Spleen (tissue), 11 donors: ENCODE results near the gene U2AF2. TPM values are rescaled to one million over a fixed set of nuclear protein-coding genes. Genes with fewer than 3 reads are reported as not detected.

Experiments used
- DNase-seq: peaks from one replicate; pipeline ENCODE4 v3.0.0-alpha.2; 2020
- H3K27ac ChIP-seq, 8 donors: fragments of 200-600 bp; sonication (generic) in 7 of 8; 1 replicate in 4 of 8; 2 replicates in 4 of 8; pipeline versions ENCODE4 v1.5.0 to v1.8.0; 2016 to 2021; ENCODE audit warnings: inconsistent platforms in 4 of 8, mild to moderate bottlenecking in 4 of 8, moderate library complexity in 1 of 8
- H3K27me3 ChIP-seq, 7 donors: fragments of 200-600 bp; sonication (generic) in 6 of 7; replicated peaks in 1 of 7; 1 replicate in 4 of 7; 2 replicates in 3 of 7; pipeline versions ENCODE4 v1.5.0 to v1.8.0; 2016 to 2021; ENCODE audit warnings: inconsistent platforms in 3 of 7, mild to moderate bottlenecking in 1 of 7
- H3K36me3 ChIP-seq, 6 donors: fragments of 200-600 bp; sonication (generic) in 5 of 6; 1 replicate in 4 of 6; 2 replicates in 2 of 6; pipeline versions ENCODE4 v1.5.0 to v1.8.0; 2016 to 2021; ENCODE audit warnings: inconsistent platforms in 2 of 6
- H3K4me1 ChIP-seq, 6 donors: fragments of 200-600 bp; sonication (generic) in 5 of 6; 1 replicate in 3 of 6; 2 replicates in 3 of 6; pipeline versions ENCODE4 v1.5.0 to v1.8.0; 2016 to 2021; ENCODE audit warnings: inconsistent platforms in 3 of 6
- H3K4me3 ChIP-seq, 8 donors: fragments of 200-600 bp; sonication (generic) in 7 of 8; 1 replicate in 4 of 8; 2 replicates in 4 of 8; pipeline versions ENCODE4 v1.5.0 to v1.8.0; 2016 to 2021; ENCODE audit warnings: inconsistent platforms in 4 of 8, mild to moderate bottlenecking in 4 of 8, moderate library complexity in 2 of 8
- H3K9me3 ChIP-seq, 8 donors: fragments of 200-600 bp; sonication (generic) in 7 of 8; 1 replicate in 4 of 8; 2 replicates in 4 of 8; pipeline versions ENCODE4 v1.5.0 to v1.8.0; 2016 to 2021; ENCODE audit warnings: inconsistent platforms in 4 of 8
- CTCF ChIP-seq, 11 experiments: fragments of 200-600 bp in 7 of 11; fragments of 450-650 bp in 4 of 11; sonication (generic) in 4 of 11; IDR thresholded peaks in 8 of 11; conservative IDR thresholded peaks in 3 of 11; 1 replicate in 7 of 11; 2 replicates in 4 of 11; pipeline versions ENCODE4 v1.4.0 to v1.8.0; 2016 to 2021; ENCODE audit warnings: antibody characterized with exemption in 11 of 11, inconsistent platforms in 4 of 11, mild to moderate bottlenecking in 1 of 11
- POLR2A ChIP-seq, 3 donors: fragments of 450-650 bp; IDR thresholded peaks; one replicate each; pipeline ENCODE4 v1.5.1; 2017; ENCODE audit warnings: antibody characterized with exemption in 3 of 3, mild to moderate bottlenecking in 1 of 3
- POLR2AphosphoS5 ChIP-seq, 3 donors: sonication (generic); formaldehyde crosslinking; IDR thresholded peaks; one replicate each; pipeline ENCODE4 v1.5.1; 2017; ENCODE audit warnings: antibody characterized with exemption in 3 of 3
- WGBS, 5 donors: extraction: QIAGEN DNeasy Blood & Tissue Kit in 3 of 5; methylation state at CpG; one replicate each; pipeline versions ENCODE4 v1.1.5 to v1.1.7; 2013 to 2018; 5-methylcytosine and 5-hydroxymethylcytosine counted together
- intact Hi-C: fragments of 100-400 bp; cut with DNase I; formaldehyde crosslinking; loops from one replicate; pipeline ENCODE4 v1.15.0; 2023; ENCODE audit warnings: low total_unique reads
- polyA plus RNA-seq, 3 donors: library from polyadenylated mRNA; stranded (reverse); fragments of 200-250 nt; gene quantifications; one replicate each; pipeline ENCODE4 v1.2.1, GENCODE V29; 2013
- total RNA-seq, 7 donors: library from RNA; depleted of rRNA in 3 of 7; stranded (reverse); fragments of >200 nt in 3 of 7; fragmentation: NEBNext Ultra II Directional in 4 of 7; extraction: Animal tissue kit (Norgen Biotek cat#: 25700) in 4 of 7; gene quantifications; one replicate each; pipeline versions ENCODE4 v1.1.0 to v1.2.1, GENCODE V29; 2016 to 2021
- donor health status: healthy with polysubstance abuse.
- donor health status: DM: no; HTN: no; CAD: no; lungs with moderate emphysema.
- donor health status: DM: no; HTN: no; CAD: no.
- donor health status: Bipolar disorder and iron deficiency.
- donor health status: healthy.
- donor health status: DM: no; HTN: no; CAD: no.
- donor health status: DM: yes; HTN: yes; CAD: no.

Gene U2AF2
- total and polyA plus RNA-seq, 10 donors: 67.2 to 218 (median 171) TPM

- no peaks in the 10 kb centered on the region for H3K9me3 ChIP-seq
- H3K27ac ChIP-seq: peak overlapping the region in 5 of 8 donors; percentile 12 to 99 (median 96)
- no peak for DNase-seq
- H3K4me3 ChIP-seq: peak overlapping the region in 1 of 8 donors; percentile 98
- intact Hi-C loops: no loop called here
- peaks cover 0 to 80% (median 63%) of the 10 kb centered on the region in 6 donors for H3K36me3 ChIP-seq
- H3K27me3 ChIP-seq: no peaks in the 10 kb centered on the region
- WGBS, 5 donors: 73 to 87% (median 82%) methylated on average over 13 to 24 of the region's 24 CpGs
- peak in 1 of 3 donors; percentile 42 for TF ChIP-seq POLR2AphosphoS5 (IDR thresholded peaks at IDR 0.05)
- no peak for TF ChIP-seq POLR2A (IDR thresholded peaks at IDR 0.05)
- TF ChIP-seq CTCF (IDR thresholded peaks at IDR 0.05 in 8 of 11, conservative IDR thresholded peaks at IDR 0.05 in 3 of 11): no peak
- H3K4me1 ChIP-seq: peaks cover 54 to 92% (median 74%) of the 10 kb centered on the region in 6 donors
These were observed 24.8 kb downstream of the U2AF2 start for GRCh38 chr19:55679343-55680257.

GRCh38 chr19:55680339-55681130, 25.7 kb downstream of the U2AF2 start:
- peaks cover 53 to 95% (median 70%) of the 10 kb centered on the region in 6 donors for H3K4me1 ChIP-seq
- DNase-seq: no peak

GRCh38 chr19:55681131-55682092, 26.6 kb downstream of the U2AF2 start:
- Histone ChIP-seq H3K36me3 (peaks cover 0 to 98% (median 79%) of the 10 kb centered on the region in 6 donors), H3K9me3 (no peaks in the 10 kb centered on the region), H3K27ac (peak overlapping the region in 2 of 8 donors; percentile 98 to 99), H3K4me1 (peaks cover 46 to 95% (median 68%) of the 10 kb centered on the region in 6 donors), H3K4me3 (no peak overlapping the region), H3K27me3 (no peaks in the 10 kb centered on the region)
- DNase-seq: no peak
- TF ChIP-seq POLR2A (IDR thresholded peaks at IDR 0.05): no peak
- no peak for TF ChIP-seq CTCF (IDR thresholded peaks at IDR 0.05 in 8 of 11, conservative IDR thresholded peaks at IDR 0.05 in 3 of 11)
- TF ChIP-seq POLR2AphosphoS5 (IDR thresholded peaks at IDR 0.05): no peak
- 75 to 89% (median 84%) methylated on average over 9 of the region's 9 CpGs for WGBS, 5 donors
- intact Hi-C loops: no loop called here

More at GRCh38 chr19:55680339-55681130, 25.7 kb downstream of the U2AF2 start:
- TF ChIP-seq CTCF (IDR thresholded peaks at IDR 0.05 in 8 of 11, conservative IDR thresholded peaks at IDR 0.05 in 3 of 11) (no peak), POLR2AphosphoS5 (IDR thresholded peaks at IDR 0.05) (peak in 1 of 3 donors; percentile 1)
- Histone ChIP-seq H3K36me3 (peaks cover 0 to 89% (median 70%) of the 10 kb centered on the region in 6 donors), H3K9me3 (no peaks in the 10 kb centered on the region), H3K27me3 (no peaks in the 10 kb centered on the region), H3K27ac (peak overlapping the region in 4 of 8 donors; percentile 15 to 99 (median 97)), H3K4me3 (no peak overlapping the region)
- WGBS, 5 donors: 89 to 96% (median 93%) methylated on average over 13 to 20 of the region's 20 CpGs
- intact Hi-C loops: no loop called here
